HuH-7 (cell line): Measurements from ENCODE around the gene SLC7A5.
"Not testable (repeated sequence)": the region's sequence is repeated elsewhere in the genome, so short reads cannot be mapped to it uniquely, and the experiment has no call there.

Experiments
- DNase-seq: peaks from one replicate; pipeline ENCODE4 v3.0.0; 2011; ENCODE audit warnings: low spot score

SLC7A5 gene

GRCh38 chr16:87861300-87862099 lies 7.8 kb downstream of the SLC7A5 start:
- DNase-seq, result not testable (repeated sequence)

GRCh38 chr16:87860553-87861299 lies 8.6 kb downstream of the SLC7A5 start:
- DNase-seq, result no peak

- not testable (repeated sequence) for DNase-seq
These were observed 10.9 kb downstream of the SLC7A5 start for GRCh38 chr16:87858151-87858993.

DNA sequence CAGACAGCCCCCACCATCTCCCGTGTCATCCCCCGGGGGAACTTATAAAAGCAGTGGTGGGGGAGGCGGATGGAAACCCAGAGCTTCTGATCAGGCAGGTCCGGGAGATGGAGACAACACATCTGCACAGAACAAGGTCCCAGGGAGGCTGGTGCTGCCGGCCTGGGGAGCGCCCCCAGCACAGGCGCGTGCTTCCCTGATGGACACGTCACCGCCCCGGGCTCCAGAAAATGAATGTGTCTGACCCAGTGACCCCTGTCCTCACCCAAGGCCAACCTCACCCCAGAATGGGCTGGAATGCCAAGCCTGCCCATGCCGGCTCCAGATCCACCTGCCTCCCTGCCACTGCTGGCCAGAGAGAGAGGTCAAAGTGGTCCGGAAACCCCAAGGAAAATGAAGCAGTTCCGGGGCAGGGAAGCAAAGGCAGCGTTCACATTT lies 12.5 kb downstream of the SLC7A5 start:
- no peak for DNase-seq

DNA sequence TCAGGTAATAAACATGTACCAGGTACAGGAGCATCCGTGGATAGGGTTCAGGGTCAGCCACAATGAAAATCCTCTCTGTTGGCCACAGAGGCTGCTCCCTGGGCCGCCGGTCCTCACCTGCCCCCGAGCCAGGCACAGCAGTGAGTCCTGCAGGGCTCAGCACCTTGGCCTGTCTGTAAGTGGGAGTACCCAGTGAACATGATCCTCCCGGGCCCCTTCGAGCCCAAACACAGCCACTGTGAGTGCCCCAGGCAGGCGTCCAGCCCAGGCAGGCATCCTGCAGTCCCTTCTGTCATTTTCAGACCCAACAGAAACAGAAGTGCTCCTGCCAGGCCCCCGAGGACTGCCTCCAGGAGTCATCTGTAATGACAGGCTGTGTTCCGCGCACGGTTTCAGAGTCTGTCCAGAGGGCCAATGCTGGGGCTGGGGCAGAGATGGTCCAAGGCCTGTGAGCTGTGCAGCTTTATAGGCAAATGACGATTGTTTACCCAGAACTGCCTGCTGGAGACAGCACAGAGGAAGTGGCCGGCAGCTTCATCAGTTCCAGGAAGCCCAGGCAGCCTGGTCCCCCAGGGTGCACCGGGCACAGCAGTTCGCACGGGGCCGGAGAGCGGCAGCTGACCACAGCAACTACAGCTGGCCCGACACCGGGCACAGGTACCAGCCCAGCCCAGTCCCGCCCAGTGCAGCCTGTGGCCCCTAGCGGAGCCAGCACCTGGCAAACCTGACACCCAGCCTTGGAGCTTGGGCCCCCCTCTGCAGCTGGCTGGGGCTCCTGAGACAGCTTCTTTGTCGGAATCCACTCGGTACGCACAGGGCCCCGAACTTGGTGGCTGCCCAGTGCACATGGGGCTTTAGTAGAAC lies 13.2 kb downstream of the SLC7A5 start:
- no peak for DNase-seq

DNA sequence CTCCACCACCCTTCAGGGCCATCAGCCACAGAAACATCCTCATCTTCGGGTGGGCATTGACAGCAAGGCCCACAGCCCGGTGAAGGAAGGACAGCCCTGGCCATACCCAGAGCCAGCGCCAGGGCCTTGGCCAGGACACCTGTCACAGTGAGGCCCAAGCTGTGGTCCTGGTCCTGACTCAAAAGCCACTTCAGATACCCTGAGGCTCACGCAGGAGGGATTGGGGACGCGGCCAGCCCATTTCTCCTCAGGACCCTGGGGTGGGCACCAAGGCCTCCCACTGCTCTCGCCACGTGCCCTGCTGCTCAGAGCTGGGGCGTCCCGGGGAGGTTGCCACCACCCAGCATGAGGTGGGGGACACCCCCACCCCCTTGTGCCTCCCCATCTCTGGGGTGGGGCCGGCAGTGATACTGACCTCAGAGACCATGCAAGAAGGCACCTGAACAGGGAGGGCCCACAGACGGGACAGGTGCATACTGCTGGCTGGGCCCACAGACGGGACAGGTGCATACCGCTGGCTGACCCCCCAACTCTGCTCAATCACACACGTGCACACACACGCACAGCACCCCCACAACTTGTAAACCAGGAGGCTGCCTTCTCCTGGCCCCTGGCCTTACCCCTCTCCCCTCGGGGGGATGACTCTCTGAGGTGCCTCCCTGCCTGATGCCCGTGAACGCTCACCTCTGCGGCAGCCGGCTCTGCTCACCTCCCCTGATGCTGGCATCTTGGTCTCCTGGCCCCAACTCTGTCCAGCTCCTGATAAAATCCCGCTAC lies 14.2 kb downstream of the SLC7A5 start:
- DNase-seq, result no peak

DNA sequence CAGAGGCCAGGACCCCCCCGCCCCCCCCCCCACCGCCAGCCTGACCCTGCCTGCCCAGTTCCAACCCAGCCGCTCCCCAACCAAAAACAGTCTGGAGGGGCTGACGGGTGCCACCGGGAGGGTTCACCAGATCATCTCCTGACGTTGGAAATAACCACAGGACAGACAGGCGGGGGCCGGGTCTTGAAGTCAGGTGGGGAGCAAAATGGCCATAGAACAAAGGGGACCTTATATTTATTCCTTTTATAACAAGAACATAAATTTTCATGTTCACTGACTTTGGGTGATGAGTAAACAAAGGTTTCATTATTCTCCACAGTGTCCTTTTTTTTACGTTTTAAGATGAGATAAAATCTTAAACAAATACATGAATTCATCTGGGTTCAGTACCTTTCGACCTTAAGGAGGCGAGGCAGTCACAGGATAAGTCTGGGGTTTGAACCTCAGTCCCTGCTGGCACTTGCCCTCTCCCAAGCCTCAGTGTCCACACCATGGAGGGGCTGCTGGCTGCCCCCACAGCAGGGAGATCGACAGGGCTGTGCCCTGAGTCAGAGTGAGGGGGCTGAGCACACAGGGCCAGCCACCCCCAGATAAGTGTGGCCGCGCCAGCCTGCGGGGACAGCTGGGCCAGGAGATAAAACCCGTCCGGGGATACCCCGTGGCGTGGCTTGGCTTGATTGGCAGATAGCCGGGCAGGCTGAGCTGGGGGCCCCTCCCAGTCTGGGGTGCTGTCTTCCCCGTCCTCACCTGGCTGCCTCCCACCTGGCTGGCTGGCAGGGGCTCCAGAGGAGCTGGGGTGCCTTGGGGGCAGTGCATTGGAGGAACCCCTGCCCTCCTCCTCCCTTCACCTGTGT lies 15.0 kb downstream of the SLC7A5 start:
- no peak for DNase-seq

GRCh38 chr16:87853411-87854052 lies 15.8 kb downstream of the SLC7A5 start:
- DNase-seq, result peak; percentile 99

GRCh38 chr16:87851601-87852000 lies 17.7 kb downstream of the SLC7A5 start:
- no peak for DNase-seq

DNA sequence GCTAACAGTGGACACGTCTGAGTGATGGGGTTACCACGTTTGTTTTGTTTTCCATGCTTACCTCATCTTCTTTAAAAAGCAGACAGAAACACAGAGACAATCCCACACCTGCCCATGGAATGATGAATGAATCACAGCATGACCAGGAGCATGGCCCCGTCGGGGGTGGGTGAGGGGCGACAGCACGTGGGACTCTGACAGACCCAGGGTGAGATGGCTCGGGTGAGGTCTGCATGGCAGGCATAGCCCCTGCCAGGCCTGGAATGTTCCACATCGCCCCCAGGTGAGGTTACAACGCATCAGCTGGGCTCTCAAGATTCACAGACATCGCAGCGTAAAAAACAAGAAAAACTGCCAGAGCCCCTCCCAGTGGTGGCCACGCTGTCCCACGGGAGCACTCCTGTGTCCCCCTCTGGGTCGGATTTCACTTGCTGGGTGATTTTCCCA lies 18.1 kb downstream of the SLC7A5 start:
- DNase-seq, result no peak

DNA sequence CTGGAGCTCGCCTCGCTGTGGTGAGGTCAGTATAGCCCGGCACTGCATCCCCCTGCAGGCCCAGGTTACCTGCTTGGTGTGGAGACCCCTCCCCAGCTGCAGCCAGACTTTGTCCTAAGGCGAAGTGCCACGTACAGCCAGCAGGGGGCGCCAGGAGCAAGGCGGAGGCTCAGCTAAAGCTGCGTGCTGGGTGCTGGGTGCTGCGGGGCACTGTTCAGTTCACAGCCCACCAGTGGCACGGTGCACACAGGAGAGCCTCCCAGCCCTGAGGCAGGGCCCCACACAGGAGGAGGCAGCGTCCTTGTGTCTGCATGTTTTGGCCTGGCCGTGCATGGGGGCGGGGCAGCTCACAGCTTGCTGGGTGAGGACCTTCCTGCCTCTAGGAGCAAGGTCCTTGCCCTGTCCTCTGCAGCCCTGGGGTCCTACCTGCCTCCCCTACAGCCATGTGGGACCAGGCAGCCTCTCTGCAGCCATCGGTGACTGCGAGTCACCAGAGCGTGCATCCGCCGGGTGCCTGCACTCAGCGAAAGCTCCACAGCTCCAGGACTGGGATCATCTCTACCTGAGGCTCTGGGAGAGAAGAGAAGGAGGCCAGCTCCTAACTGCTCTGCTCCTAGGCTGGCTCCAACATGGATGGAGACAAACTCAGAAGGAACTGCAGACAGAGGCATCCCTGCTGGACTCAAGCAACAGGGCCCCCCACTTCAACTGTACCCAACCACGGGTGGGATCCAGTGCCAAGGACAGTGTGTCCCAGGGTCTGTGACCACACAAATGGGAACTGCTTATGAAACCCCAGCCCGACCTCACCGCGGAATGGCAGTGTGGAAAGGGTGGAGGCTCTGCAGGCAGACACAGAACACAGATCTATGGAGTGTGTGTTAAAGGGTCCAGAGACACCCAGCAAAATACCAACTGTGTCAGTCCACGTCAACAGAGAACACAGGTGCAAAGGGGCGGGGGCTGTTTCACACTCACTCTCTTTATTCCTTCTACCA lies 19.0 kb downstream of the SLC7A5 start:
- peak; percentile 99 for DNase-seq

- DNase-seq, result no peak
These were observed 19.8 kb downstream of the SLC7A5 start for GRCh38 chr16:87849419-87850008.

DNA sequence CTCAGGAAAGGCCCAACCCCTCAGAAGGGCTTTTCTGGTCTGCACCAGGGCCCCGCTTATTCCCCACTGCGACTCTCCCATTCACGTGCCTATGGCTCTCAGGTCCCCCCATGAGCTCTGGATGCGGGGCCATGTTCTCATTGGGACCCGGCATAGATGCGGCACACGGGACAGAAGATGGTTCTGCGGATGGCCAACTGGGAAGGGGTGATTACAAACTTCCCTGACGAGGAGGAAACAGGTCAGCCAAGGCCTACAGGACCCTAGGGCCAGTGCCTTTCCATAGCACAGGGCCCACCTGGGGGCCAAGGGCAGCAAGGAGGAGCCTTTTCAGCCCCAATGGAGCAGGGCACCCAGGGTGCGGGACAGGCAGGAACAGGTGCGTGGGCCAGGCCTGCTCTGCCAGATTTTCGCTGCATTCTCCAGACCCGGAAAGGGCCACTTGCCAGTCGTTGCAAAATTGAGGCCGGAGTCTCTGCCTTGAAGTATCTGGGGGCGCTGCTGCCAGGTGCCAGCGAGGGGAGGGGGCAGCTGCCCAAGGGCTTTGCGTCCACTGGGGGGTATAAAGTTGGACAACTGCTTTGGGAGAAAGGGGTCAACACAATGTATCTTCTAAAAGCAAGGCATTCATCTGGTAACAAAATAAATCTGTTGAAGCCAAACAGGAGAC lies 20.5 kb downstream of the SLC7A5 start:
- DNase-seq, result no peak

GRCh38 chr16:87847785-87848675 lies 21.3 kb downstream of the SLC7A5 start:
- DNase-seq, result peak; percentile 79

GRCh38 chr16:87847467-87847784 lies 21.9 kb downstream of the SLC7A5 start:
- DNase-seq, result no peak
